ENCODE data around the gene IFT27.

The IFT27 gene

DNA sequence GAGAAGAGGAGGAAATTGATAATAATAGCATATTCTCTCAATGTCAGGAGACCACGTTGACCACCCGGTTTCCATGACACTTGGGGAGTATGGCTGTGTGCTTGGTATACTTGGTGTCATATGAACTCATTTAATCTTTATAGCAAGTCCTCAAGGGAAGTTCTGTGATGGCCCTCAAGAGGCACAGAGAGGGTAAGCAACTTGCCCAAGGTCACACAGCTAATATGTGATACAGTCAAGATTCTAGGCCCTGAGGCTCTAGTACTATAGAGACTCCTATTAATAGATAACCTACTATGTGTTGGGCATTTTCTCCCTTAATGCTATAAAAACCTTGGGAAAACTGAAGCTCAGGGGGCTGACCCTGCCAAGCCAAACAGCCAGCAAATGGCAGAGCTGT is 61.8 kb downstream of the IFT27 start:
- DNase-seq = no peak

DNA sequence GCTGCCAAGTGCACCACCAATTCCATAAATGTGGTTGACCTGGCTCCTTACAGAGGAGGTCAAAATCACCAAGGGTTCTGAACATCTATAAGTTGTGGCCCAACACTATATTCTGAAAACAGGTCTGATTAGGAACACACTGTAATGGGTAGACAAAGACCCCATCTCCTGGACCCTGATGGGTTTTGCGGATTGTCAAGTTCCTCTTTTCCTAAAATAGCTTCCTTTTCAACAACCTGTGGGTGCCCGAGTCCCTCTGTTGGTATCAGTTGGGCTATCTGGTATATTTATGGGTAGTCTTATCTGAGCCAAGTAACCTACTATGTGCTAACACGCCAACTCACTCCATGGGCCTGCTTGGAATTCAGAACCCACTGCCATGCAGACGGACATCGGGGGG is 62.5 kb downstream of the IFT27 start:
- DNase-seq = no peak

All from amniotic stem cell (primary cell).